HG02884 (cell line): ENCODE results near the gene APLP1.
"Not testable (repeated sequence)": the region's sequence is repeated elsewhere in the genome, so short reads cannot be mapped to it uniquely, and the experiment has no call there.

Experiments
- ATAC-seq: cut with Tn5 transposase; IDR thresholded peaks from one replicate; pipeline ENCODE4 v1.9.1; 2021; ENCODE audit warnings: mild to moderate bottlenecking, moderate library complexity; ENCODE audit not compliant: unreplicated experiment

APLP1 gene

GRCh38 chr19:35882114-35882832 is 13.9 kb downstream of the APLP1 start:
- ATAC-seq: no peak

DNA sequence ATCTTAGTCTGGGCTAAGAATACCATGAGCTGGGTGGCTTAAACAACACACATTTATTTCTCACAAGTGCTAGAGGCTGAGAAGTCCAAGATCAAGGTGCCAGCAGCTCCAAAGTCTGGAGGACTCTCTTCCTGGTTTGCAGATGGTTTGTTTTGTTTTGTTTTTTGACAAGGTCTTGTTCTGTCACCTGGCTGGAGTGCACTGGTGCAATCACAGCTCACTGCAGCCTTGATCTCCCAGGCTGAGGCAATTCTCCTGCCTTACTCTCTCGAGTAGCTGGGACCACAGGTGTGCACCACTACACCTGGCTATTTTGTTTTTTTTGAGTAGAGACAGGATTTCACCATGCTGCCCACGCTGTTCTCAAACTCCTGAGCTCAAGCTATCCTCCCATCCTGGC is 15.5 kb downstream of the APLP1 start:
- no peak for ATAC-seq

- no peak for ATAC-seq
Measured at GRCh38 chr19:35885225-35885738, 16.9 kb downstream of the APLP1 start.

DNA sequence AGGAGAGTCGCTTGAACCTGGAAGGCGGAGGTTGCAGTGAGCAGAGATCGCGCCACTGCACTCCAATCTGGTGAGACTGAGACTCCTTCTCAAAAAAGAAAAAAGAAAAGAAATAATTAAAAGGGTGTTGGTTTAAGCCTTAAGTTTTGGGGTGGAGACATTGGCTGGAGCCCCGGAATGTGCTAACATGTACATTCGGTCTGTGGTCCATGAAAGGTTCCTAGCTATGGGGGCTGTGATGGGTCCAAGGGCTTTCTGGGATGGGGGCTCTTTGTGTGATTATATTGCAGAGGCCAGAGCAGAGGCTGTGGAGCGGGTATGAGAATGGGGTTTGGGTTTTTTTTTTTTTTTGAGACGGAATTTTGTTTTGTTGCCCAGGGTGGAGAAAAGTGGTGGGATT is 17.5 kb downstream of the APLP1 start:
- ATAC-seq: no peak

GRCh38 chr19:35887197-35887596 is 18.8 kb downstream of the APLP1 start:
- ATAC-seq: no peak

DNA sequence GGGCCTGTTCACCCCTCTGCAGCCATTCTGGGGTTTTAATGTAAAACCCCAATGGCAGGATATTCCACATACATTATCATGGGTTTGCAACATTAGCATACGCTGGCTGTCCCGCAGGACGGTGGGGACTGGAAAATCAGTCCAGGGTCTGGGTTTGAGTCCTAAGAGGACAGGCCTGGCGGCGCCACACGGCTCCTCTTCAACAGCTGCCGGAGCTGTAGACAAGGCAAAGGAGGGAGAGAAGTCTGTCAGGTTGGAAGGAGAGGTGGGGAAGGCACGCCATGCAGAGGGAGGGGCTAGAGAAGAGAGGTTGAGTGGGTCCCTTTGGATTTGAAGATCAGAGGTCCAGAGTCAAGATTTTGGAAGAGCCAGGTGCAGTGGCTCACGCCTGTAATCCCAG is 20.0 kb downstream of the APLP1 start:
- ATAC-seq: no peak

GRCh38 chr19:35889370-35890112 is 21.2 kb downstream of the APLP1 start:
- no peak for ATAC-seq

DNA sequence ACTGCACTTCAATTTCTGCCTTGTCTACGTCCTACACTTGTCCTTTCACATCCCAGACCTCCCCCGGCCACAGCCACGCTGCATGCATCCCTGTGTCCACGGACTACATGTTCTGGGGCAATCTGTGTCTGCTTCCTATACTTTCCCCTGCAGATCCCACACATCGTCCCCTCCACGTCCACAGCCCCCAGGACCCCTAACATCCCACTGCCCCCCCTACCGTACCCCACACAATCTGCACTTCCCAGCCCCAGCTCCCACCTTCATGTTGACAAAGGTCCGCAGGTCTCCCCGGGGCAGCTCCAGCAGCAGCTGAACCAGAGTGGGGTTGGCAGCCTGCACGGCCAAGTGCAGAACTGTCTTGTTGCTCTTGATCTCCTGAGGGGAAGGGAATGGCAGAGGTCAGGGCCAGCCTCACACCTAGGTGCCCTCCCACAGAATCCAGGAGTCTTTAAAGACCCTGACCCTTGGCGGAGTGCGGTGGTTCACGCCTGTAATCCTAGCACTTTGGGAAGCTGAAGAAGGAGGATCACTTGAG is 21.8 kb downstream of the APLP1 start:
- no peak for ATAC-seq

DNA sequence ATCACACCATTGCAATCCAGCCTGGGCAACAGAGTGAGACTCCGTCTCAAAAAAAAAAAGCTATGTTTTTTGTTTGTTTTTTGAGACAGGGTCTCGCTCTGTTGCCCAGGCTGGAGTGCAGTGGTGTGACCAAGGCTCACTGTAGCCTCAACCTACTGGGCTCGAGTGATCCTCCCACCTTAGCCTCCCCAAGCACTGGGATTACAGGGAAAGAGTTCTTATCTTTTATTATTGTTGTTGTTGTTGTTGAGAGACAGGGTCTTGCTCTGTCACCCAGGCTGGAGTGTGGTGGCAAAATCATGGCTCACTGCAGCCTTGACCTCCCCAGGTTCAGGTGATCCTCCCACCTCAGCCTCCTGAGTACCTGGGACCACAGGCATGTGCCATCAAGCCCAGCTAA is 23.4 kb downstream of the APLP1 start:
- ATAC-seq: not testable (repeated sequence)

DNA sequence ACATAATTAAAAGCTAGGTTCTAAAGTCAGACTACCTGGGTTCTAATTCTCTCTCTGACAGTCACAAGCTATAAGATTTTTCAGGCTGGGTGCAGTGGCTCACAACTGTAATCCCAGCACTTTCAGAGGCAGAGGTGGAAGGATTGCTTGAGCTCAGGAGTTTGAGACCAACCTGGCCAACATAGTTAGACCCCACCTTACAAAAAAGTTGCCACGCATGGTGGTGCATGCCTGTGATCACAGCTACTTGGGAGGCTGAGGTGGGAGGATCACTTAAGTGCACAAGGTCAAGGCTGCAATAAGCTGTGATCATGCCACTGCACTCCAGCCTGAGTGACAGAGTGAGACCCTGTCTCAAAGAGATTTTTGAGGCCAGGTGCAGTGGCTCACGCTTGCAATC is 26.0 kb downstream of the APLP1 start:
- no peak for ATAC-seq

DNA sequence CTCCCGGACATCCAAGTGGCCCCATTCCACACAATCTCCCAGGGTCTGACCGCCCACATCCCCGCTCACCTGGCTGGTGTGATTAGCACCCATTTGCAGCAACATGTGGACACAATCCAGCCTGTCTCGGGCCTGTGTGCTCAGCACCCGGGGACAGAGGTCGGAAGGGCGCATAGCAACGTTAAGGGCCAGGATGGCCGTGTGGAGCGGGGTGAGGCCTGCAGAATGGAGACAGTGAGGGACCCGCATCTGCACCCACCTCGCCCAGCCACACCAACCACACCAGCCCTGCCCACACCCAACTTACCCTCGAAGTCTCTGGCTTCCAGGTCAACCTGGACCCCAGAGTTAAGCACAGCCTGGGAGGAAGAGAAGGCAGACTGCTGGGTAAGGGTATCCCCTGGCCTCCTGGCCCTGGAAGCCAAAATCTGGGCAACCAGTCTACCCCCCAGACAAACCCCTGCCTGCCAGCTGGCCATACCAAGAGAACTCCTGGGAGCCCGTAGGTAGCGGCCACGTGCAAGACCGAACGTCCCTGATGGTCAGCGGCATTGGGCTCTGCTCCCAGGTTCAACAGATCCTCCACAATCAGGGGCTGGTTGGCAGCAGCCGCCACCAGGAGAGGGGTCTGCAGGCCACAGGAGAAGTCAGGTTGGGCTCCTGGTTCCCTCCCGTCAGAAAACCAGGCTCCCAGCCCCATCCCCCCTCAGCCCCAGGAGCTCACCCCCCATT is 27.7 kb downstream of the APLP1 start:
- ATAC-seq: no peak

DNA sequence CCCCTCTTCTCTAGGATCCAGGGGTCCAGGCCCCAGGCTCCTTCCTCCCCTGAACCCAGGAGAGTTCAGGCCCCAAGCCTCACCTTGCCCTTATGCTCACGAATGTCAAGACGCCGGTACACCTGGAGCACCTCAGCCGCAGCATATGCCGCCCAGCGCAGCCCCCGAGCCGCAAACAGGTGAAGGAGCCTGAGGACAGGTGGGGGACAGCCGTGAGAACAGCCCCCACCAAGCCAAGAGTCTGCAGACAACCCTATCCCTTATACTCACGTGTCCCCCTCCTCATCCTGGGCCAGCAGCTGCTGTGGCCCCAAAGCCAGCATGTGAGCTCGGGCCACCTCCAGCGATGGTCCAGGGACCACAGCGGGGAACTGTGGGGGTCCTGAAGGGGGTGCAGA is 28.3 kb downstream of the APLP1 start:
- ATAC-seq: no peak

DNA sequence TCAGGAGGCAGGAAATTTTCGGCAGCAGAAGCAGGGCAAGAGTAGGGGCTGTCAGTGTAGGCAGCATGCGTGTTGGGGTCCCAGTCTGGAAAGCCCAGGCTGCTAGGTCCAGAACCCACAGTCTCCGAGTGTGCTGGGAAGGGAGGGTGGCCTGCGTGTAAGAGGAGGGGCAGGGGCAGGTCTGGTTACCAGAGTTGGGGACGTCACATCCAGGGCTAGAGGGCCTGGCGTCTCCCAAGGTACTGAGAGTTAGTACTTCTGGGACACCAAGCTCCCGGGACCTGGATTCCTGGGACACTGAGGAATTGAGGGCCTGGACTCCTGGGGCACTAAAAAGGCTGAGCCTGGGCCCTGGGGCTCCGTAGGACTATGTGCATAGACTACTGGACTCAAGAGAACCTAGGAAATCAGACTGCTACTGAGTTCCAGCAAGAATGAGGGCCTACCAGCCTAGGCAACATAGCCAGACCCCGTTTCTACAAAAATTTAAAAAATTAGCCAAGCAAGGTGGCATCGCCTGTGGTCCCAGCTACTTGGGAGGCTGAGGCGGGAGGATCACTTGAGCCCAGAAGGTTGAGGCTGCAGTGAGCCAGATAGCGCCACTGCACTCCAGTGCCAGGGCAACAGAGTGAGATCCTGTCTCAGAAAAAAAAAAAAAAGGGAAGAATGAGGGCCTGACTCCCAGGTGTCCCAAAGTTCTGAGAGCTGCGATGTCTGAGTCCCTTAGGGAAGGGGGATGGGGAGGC is 29.5 kb downstream of the APLP1 start:
- ATAC-seq: no peak

- ATAC-seq: no peak
Measured at GRCh38 chr19:35898499-35898809, 30.1 kb downstream of the APLP1 start.

- no peak for ATAC-seq
Measured at GRCh38 chr19:35899547-35900214, 31.3 kb downstream of the APLP1 start.

DNA sequence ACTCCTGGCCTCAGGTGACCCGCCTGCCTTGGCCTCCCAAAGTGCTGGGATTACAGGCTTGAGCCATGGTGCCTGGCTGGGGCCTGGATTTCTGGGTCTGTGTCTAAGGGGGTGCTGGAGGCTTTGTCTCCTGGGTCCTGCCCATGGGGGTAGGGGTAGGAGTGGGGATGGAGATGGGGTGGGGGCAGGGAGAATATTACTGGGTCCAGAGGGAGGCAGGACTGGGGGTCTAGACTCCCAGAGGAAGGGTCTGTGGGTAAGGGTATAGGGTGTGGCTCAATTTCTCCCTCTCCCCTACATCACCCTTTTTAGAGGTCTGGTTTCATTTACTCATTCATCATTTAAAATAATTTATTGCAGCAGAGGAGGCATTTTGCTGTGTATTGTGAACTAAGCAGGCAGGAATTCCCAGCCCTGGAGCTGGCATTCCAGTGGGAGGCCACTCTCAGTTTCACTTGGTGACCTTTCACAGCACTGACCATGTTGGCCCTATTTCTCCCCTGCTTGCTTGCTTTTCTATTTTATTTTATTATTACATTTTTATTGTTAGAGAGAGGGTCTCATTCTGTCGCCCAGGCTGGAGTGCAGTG is 32.8 kb downstream of the APLP1 start:
- ATAC-seq: no peak

DNA sequence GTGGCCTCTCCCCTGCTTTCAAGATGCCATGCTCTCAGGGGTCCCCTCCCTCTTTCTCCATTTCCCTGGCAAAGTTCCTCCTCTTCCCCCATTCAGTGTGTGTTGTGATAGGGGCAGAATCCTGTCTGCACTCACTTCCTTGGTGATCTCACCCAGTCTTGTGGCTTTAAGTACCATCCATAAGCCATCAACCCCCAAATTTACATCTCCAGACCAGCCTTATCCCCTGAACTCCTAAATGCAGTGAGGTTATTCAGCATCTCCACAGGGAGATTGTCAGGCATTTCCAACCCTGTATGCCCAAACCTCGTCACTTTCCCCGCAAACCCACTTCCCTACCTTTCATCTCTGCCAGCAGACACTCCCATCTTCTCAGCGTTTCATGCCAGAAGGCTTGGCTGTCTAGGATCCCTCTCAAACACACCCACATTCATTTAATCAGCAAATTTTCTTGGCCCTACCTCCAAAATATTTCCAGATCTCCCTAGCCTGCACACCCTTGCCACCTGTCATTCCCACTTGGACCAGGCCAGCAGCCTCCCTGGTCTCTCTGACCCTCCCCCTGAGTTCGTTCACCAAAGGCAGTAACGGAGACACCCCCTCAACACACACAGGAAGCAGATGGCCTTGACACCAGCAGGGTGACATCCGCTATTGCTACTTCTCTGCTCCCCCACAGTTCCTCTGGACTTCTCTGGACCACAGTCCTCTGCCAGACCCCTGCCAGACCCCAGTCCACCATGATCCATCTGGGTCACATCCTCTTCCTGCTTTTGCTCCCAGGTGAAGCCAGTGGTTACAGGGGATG is 33.7 kb downstream of the APLP1 start, which contains the start of gene HCST:
Gene HCST, plus strand, starts transcription at position 676 of the 808 bp plus-strand sequence. Its CDS starts 65 bp downstream, at position 741.
- no peak for ATAC-seq

- ATAC-seq: no peak
Measured at GRCh38 chr19:35902870-35903475, 34.6 kb downstream of the APLP1 start.
